Measurements from ENCODE around the gene DHX9.

DNA sequence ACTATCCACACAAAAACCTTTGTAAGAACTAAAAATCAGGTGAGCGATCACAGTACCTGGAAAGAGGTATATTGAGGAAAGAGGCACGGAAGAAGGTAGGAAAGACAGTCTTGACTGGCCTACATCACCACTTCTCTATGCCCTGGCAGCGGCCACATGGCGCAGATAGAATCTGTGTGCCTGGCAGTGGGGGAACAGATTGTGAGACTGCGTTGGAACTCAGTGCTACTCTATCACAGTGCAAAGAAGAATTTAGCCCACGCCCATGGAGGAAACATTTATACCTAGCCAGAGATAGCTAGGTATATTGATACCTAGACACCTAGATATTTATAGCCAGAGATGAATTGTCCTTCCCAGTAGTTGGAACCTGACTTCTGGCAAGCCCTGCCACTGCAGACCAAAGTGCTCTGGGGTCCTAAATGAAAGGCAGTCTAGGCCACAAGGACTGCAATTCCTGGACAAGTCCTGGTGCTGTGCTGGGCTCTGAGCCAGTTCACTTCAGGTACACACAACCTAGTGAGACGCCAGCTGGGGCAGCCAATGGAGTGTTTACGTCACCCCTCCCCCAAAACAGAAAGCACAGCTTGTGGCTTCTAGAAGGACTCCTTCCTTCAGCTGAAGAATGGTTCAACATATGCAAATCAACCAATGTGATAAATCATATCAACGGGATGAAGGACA, 51.9 kb downstream of the DHX9 start:
- TF ChIP-seq, protein P1, sequence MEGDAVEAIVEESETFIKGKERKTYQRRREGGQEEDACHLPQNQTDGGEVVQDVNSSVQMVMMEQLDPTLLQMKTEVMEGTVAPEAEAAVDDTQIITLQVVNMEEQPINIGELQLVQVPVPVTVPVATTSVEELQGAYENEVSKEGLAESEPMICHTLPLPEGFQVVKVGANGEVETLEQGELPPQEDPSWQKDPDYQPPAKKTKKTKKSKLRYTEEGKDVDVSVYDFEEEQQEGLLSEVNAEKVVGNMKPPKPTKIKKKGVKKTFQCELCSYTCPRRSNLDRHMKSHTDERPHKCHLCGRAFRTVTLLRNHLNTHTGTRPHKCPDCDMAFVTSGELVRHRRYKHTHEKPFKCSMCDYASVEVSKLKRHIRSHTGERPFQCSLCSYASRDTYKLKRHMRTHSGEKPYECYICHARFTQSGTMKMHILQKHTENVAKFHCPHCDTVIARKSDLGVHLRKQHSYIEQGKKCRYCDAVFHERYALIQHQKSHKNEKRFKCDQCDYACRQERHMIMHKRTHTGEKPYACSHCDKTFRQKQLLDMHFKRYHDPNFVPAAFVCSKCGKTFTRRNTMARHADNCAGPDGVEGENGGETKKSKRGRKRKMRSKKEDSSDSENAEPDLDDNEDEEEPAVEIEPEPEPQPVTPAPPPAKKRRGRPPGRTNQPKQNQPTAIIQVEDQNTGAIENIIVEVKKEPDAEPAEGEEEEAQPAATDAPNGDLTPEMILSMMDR (IDR thresholded peaks at IDR 0.05; ENCODE audit: borderline replicate concordance, extremely low read depth, low read length, poor library complexity, severe bottlenecking) = no peak
- TF ChIP-seq EZH2 (IDR thresholded peaks at IDR 0.05; ENCODE audit: borderline replicate concordance, low read depth, low read length, severe bottlenecking) = no peak

Data from DND-41 (cell line).